CD4-positive, alpha-beta T cell treated with Interleukin-21 for 1 hour (primary cell): ENCODE data around the gene TPRG1.

Source experiments
- DNase-seq: peaks from one replicate; pipeline ENCODE4 v3.0.0-alpha.2; 2020

The TPRG1 gene

GRCh38 chr3:189171707-189172106 lies at the start of gene TPRG1:
Gene TPRG1 (plus strand): TSS chr3:189171971. CDS start chr3:189207385, 35,414 bp downstream.
- DNase-seq = no peak

DNA sequence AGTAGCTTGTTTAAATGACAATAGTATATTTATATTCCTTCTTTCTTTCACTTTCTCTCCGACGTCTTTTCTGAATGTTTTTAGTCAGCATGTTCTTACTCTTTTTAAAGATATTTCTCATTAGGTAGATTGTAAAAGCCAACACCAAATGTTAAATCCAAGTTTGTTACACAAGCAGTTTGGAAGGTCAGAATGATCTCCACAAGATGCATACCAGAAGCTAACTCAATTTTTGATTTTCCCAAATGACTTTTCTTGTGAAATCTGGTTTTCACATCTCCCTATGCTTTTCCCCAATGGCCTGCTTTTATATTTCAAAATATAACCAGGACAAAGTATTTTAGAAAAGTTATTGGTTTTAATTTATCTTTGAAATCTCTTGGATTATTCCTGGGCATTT lies 49.7 kb upstream of the TPRG1 start:
- DNase-seq = no peak

DNA sequence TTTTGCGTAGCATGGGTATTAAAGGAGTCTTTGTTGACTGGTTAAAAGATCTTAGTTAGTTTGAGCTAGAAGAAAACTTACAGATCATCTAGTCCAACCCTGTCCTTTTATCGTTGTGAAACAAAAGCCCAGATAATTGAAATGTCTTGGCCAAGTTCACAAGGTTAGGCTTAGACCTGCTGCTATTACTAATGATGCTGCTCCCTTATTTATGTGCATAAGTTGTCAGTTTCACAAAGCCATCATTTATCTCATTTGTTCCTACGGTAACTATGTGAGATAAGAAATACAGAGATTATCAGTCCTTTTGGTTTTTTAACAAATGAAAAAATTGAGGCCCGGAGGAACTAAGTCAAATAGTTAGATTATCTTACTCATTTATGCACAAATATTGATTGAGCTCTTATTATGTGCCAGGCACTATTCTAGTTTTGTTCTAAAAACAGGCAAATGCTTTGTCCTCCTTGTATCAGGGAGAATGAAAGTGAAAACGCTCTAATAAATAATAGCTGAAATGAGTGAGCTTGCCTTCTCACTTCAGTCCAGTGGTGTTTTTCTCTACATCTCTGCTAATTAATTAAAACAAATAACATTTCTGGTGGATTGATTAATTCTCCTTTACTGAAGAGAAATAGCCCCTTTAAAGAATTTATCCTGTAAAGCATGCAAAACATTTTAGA lies 49.1 kb upstream of the TPRG1 start:
- DNase-seq = no peak

GRCh38 chr3:189123595-189124387 lies 48.0 kb upstream of the TPRG1 start:
- DNase-seq = no peak

GRCh38 chr3:189132231-189132671 lies 39.5 kb upstream of the TPRG1 start:
- peak; percentile 85 for DNase-seq

- no peak for DNase-seq
Observed at GRCh38 chr3:189132839-189133238, 38.9 kb upstream of the TPRG1 start.

GRCh38 chr3:189133768-189134167 lies 38.0 kb upstream of the TPRG1 start:
- DNase-seq = no peak

DNA sequence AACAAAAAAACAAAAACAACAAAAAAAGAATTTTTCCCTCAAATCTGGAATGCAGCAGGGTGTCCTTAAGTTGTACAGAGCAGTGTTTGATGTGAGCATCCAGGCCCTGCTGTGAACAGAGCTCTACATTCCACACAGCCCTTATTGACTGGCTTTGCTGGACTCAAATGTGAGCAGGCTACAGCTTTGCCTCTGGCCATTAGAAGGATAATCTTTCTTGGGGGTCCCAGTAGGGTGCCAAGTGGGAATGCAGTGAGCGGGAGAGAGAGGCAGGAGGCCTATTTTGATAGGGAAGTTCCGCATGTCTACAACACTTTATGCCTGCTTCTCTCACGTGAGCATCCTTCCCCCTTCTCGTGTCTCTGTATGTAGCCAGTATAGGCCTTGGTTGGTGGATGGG lies 34.4 kb upstream of the TPRG1 start:
- DNase-seq = no peak

DNA sequence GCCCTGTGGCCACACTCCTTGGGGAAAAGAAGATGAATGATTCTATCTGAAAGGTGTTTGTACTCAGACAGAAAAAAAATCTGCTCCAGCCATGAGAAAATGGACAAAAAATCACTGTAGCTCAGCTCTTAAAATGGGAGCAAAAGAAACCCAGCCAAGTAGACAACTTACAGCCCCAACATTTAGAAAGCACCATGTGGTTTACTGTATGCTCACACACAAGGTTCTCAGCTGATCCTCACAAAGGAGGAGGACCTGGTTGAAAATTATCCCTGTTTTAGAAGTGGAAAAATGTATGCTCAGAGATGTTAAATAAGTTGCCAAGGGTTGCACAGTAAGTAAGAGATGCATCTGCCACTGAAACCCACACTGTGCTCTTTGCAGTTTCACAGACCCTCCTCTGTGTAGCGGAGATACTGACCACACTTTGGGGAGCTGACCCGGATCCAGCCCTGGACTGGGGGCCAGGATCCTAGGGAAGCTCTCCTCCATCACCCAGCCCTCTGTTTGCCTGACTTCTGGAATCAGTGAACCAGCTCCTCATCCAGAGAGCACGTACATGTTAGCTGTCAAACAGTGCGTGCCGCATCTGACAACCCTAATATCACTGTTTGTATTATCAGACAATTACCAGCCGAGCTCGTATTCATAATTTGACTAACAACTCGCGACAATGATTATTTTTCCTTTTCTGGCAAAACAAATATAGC lies 32.7 kb upstream of the TPRG1 start:
- DNase-seq = no peak

DNA sequence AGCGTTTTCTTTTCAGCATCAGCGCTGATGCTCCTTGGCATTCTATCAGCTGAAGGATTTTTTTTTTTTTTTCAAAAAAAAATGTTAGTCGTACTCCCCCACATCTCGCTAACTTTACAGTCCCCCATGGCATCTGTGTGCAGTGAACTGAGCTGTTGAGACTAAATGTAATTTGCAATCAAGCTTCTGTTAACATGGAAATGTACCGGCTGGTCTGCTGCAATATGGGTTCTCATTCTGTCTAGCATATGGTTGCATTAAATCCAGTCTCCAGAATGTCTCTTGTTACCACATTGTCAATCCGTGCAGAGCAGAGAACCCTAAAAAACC lies 32.2 kb upstream of the TPRG1 start:
- no peak for DNase-seq

- DNase-seq = peak; percentile 59
Observed at GRCh38 chr3:189142527-189142926, 29.2 kb upstream of the TPRG1 start.

GRCh38 chr3:189143321-189143720 lies 28.4 kb upstream of the TPRG1 start:
- DNase-seq = no peak

DNA sequence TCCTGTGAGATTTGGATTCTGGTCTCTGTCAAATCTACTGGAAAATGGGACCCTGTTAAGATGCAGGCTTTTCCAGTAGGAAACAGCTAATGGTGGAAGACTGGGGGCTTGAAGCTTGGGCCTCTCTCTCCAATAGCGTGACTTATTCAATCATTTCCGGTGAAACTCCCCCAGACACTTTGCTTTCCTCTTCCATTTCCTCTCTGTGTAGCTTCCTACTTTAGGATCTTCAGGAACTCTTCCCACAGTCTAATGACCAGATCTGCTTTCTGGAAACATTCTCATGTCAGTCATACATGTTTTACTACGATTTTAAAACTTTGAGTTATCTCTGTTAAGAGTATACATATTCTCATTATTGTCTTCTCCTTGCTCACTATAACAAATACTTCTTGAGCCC lies 28.0 kb upstream of the TPRG1 start:
- DNase-seq = no peak

DNA sequence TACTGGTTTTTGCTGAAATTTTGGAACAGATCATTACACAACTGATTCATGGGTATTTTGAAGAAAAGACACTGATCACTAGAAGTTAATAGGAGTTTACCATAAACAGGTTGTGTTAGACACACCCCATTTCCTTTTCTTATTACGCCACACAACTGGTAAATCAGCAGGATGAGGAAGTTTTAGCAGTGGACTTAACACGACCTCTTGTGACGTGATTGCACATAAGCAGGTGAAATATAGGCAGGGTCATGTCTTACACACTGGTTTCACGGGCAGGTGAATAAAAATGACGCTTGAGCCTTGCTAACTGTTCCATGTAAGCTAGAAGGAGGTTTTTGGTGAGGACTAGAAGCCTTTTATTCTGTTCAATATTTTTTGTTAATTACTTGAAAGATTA lies 27.1 kb upstream of the TPRG1 start:
- DNase-seq = peak; percentile 82

GRCh38 chr3:189146848-189147247 lies 24.9 kb upstream of the TPRG1 start:
- DNase-seq = no peak

GRCh38 chr3:189148081-189148507 lies 23.7 kb upstream of the TPRG1 start:
- peak; percentile 76 for DNase-seq

GRCh38 chr3:189149203-189149602 lies 22.6 kb upstream of the TPRG1 start:
- DNase-seq = no peak

DNA sequence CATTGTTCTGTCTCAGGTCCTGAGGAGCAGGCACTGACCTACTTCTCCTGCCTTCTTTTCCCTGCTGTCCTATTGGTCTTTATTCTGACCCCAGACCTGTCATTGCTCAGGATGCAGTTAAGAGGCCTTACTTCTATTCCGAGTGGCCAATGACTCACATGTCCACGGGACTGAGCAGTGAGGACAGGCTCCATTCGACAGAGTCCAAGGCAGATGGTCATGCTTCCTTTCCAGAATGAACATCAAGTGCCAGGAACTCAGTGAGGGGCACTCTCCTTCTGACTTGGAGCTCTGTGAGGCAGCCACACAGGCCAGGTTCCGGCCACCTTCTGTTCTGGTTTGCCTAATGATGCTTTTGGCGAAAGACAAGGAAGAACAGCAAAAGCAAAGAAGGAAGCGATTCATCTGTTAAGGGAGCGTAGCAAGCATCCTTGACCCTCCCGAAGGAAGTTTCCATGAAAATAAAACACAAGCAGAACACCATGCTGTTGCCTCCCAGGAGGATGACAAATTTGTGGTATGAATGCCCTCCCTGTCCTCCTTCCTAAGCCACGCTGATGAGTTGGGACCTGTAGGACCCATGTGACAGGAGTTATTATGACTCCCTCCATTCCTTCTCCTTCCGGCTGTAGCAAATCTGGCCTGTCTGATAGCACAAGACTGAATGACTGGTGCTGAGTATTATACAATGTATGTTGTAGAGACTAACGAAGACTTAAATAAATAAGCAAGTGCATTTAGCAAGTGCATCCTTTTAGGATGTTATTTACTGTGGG lies 14.4 kb upstream of the TPRG1 start:
- no peak for DNase-seq

DNA sequence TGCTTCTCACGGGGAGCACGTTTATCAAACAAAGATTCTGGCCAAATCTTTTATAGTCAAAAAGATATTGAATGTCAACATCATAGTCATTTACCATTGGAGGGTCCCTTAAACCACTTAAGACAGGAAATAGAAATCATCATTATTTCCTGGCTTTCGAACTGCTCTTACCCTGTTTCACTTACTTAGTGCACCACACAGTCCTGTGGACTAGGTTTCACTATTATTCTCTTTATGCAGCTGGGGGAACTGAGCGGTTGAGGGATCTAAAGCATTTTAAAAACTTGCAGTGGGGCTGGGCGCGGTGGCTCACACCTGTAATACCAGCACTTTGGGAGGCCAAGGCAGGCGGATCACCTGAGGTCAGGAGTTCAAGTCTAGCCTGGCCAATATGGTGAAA lies 13.7 kb upstream of the TPRG1 start:
- DNase-seq = no peak

DNA sequence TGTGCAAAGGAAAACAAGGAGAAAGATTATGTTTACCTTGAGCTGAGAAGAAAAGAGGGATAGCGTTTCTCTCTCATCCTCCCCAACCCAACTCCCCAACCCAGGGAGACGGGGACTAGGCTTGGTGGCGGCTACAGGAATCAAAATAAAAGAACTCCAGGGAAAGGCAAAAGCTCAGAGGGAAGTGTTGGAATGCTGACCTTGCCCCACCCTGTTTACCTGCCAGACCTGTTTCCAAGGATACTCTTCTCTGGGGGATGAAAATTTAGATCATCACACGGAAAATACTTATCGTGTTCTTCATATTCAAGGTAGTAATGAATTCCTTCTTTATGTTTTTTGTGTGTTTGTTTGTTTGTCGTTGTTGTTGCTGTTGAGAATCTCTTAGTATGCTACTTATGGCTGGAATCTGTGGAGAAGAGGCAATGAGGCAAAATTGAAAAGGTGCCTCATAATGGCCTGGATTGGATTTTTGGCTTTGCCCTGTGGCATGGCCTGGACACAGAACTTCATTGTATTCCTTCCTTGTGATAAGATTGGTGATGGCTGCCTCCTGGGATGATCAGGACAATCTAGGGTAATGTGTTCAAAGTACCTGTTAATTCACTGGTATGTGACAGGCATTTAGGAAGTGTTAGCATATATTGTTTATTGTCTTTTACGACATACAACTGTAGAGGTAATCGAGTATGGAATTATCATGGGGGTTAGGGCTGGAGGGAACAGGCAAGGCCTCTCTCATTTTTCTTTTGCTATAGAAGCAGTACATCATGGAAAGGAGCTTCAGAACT lies 11.1 kb upstream of the TPRG1 start:
- DNase-seq = no peak

GRCh38 chr3:189165092-189165612 lies 6.6 kb upstream of the TPRG1 start:
- DNase-seq = no peak

DNA sequence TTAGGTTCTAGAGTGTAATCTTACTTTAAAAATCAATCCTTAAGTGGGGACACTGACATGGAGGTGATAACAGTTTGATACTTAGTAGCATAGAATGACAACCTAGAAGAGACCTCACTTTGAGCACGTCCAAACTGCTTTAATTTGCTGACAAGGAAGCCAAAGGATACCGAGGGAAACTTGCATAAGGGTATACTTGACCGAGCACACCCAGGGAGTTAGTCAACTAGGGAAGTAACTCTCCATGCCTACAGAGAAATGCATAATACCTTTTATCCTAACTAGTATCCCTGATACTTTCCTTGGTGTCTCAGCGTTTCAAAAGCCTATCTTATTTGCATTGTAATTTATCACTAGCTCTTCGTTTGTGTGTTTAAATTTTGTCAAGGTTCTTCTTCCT lies 5.5 kb upstream of the TPRG1 start:
- no peak for DNase-seq
